ENCODE results near the gene MCCD1.

MCCD1 gene

DNA sequence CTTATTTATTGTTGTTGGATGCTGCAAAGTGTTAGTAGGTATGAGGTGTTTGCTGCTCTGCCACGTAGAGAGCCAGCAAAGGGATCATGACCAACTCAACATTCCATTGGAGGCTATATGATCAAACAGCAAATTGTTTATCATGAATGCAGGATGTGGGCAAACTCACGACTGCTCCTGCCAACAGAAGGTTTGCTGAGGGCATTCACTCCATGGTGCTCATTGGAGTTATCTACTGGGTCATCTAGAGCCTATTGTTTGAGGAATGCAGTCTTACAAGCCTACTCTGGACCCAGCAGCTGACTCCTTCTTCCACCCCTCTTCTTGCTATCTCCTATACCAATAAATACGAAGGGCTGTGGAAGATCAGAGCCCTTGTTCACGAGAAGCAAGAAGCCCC lies 18.8 kb upstream of the MCCD1 start:
- no peak for DNase-seq (ENCODE audit: insufficient read length, low spot score)
- no peak for TF ChIP-seq POLR2A (IDR thresholded peaks at IDR 0.05; ENCODE audit: low read depth, low read length)
- no peak for TF ChIP-seq POLR2AphosphoS5 (IDR thresholded peaks at IDR 0.05; ENCODE audit: low read depth, low read length)
- FAIRE-seq = no peak

DNA sequence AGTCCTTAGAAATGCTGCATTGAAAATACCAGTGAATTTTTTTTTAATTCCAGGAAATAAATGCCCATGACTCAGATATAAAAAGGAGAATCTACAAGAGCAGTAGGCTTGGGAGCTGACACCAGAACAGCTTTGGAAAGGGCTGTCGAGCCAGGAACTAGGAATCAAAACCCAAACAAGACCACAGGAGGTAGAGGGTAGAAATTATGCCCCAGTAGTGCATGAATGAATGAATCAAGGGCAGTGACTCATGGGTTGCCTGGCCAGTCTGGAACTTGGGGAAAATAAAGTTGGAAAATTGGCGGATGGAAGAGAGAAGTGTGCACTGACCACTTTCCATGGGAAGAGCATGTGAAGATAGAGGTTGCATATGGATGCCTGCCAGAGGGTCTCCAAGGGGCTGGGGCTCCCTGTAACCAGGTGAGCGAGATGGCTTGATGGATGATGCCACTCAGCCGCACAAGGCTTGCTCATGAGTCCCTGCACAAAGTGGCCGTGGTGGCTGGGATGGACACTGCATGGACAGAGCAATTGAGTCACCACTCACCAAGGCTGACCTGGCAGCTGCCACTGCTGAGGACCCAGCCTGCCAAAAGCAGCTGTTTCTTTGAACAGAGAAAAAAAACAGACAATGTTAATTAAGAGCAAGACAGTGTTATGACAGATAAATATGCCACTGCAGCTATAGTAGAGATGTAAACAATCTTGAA lies 15.2 kb upstream of the MCCD1 start:
- FAIRE-seq (no peak), DNase-seq (ENCODE audit: insufficient read length, low spot score) (no peak)
- no peak for TF ChIP-seq POU2F2 (IDR thresholded peaks at IDR 0.05; ENCODE audit: low read depth, low read length)
- no peak for TF ChIP-seq POLR2A (IDR thresholded peaks at IDR 0.05; ENCODE audit: low read depth, low read length)
- TF ChIP-seq PAX5 (IDR thresholded peaks at IDR 0.05; ENCODE audit: insufficient read depth, low read length, severe bottlenecking) = no peak
- TF ChIP-seq SPI1 (IDR thresholded peaks at IDR 0.05; ENCODE audit: low read depth, low read length) = no peak
- TF ChIP-seq TAF1 (IDR thresholded peaks at IDR 0.05; ENCODE audit: low read depth, low read length) = no peak
- TF ChIP-seq POLR2AphosphoS5 (IDR thresholded peaks at IDR 0.05; ENCODE audit: low read depth, low read length) = no peak

DNA sequence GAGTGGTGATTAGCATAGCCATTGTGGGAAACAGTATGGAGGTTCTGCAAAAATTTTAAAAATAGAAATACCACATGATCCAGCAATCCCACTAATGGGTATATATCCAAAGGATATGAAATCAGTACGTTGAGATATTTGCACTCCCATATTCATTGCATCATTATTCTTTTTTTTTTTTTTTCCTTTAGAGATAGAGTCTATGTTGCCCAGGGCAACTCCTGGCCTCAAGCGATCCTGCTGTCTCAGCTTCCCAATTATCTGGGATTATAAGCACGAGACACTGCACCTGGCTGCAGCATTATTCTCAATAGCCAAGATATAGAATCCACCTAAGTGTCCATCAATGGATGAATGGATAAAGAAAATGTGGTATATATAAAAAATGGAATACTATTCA lies 6.9 kb upstream of the MCCD1 start:
- FAIRE-seq (no peak), DNase-seq (ENCODE audit: insufficient read length, low spot score) (no peak)

DNA sequence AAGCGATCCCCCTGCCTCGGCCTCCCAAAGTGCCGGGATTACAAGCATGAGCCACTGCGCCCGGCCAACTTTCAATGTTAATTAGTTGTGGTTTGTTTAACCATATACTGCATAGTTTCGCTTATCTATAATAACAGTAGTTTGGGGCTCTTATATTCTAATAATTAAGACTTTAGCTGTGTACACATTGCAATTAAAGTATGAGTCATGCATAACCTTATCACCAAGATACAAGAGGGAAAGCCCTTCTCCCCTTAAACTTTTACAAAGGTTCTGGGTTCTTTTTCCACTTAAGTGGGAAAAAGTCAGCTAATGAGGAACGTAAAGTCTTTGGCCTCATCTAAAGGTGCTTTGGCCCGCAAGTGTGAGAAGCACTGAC lies 3.2 kb upstream of the MCCD1 start:
- TF ChIP-seq TAF1 (IDR thresholded peaks at IDR 0.05; ENCODE audit: low read depth, low read length) (no peak), POLR2A (IDR thresholded peaks at IDR 0.05; ENCODE audit: low read depth, low read length) (no peak), POU2F2 (IDR thresholded peaks at IDR 0.05; ENCODE audit: low read depth, low read length) (no peak)
- FAIRE-seq (no peak), DNase-seq (ENCODE audit: insufficient read length, low spot score) (no peak)

More for the DNA sequence above, 6.9 kb upstream of the MCCD1 start:
- no peak for TF ChIP-seq PAX5 (IDR thresholded peaks at IDR 0.05; ENCODE audit: insufficient read depth, low read length, severe bottlenecking)
- no peak for TF ChIP-seq POLR2A (IDR thresholded peaks at IDR 0.05; ENCODE audit: low read depth, low read length)
- TF ChIP-seq POU2F2 (IDR thresholded peaks at IDR 0.05; ENCODE audit: low read depth, low read length) = no peak
- no peak for TF ChIP-seq POLR2AphosphoS5 (IDR thresholded peaks at IDR 0.05; ENCODE audit: low read depth, low read length)
- no peak for TF ChIP-seq SPI1 (IDR thresholded peaks at IDR 0.05; ENCODE audit: low read depth, low read length)
- no peak for TF ChIP-seq TAF1 (IDR thresholded peaks at IDR 0.05; ENCODE audit: low read depth, low read length)

DNA sequence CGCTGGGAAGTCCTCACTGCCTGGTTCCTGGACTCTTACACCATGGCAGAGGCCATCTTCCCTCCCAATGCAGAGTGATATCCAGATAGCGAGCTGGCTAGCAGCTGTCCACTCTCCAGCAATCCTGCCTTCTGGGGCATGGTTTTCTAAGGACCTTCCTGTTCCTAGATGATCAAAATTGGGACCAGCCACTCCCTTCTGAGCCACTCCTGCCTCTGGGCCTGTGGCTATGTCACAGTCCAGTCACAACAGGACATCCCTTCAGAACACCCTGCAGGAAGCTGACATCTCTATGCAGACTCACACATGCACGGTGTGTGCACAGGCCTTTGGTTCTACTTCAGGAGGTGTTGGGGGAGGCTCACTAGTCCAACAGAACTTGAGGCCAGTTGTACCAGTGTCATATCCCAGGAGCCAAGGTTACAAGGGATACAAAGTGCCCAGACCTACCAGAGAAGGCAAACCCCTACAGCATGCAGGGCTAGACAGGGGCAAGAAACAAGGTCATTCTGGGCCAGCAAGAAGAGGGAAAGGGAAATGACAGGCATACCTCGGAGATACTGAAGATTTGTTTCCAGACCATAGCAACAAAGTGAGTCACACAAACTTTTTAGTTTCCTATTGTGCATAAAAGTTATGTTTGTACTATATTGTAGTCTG lies 2.7 kb upstream of the MCCD1 start:
- no peak for FAIRE-seq
- no peak for TF ChIP-seq POLR2AphosphoS5 (IDR thresholded peaks at IDR 0.05; ENCODE audit: low read depth, low read length)
- no peak for TF ChIP-seq SPI1 (IDR thresholded peaks at IDR 0.05; ENCODE audit: low read depth, low read length)
- no peak for TF ChIP-seq POLR2A (IDR thresholded peaks at IDR 0.05; ENCODE audit: low read depth, low read length)
- no peak for TF ChIP-seq PAX5 (IDR thresholded peaks at IDR 0.05; ENCODE audit: insufficient read depth, low read length, severe bottlenecking)
- TF ChIP-seq POU2F2 (IDR thresholded peaks at IDR 0.05; ENCODE audit: low read depth, low read length) = no peak
- DNase-seq (ENCODE audit: insufficient read length, low spot score) = no peak

DNA sequence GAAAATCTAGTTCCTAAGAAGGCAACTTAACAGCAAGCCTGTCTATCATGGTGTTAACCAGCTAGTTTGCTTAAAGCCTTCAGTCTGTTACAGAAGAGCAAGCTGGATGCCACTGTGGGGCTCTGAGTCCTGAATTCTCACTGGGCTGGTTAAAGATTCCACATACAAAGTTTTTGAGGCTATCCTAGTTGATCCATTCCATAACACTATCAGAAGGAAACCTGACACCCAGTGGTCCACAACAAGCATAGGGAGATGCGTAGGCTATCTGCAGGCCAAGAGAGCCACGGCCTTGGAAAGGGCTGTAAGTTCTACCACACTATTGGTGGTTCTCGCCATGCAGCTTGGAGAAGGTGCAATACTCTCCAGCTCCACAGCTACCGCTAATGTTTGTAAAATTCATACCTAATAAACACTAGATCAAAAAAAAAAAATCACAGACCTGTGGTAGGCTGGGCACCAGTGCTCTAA lies 420 bp upstream of the MCCD1 start:
- TF ChIP-seq PAX5 (IDR thresholded peaks at IDR 0.05; ENCODE audit: insufficient read depth, low read length, severe bottlenecking) = no peak
- TF ChIP-seq POLR2A (IDR thresholded peaks at IDR 0.05; ENCODE audit: low read depth, low read length) = no peak; the same call in 1 of the 2 replicates
- TF ChIP-seq SPI1 (IDR thresholded peaks at IDR 0.05; ENCODE audit: low read depth, low read length) = no peak
- TF ChIP-seq POLR2AphosphoS5 (IDR thresholded peaks at IDR 0.05; ENCODE audit: low read depth, low read length) = no peak
- TF ChIP-seq TAF1 (IDR thresholded peaks at IDR 0.05; ENCODE audit: low read depth, low read length) = no peak
- TF ChIP-seq POU2F2 (IDR thresholded peaks at IDR 0.05; ENCODE audit: low read depth, low read length) = no peak
- FAIRE-seq (no peak), DNase-seq (ENCODE audit: insufficient read length, low spot score) (no peak)

DNA sequence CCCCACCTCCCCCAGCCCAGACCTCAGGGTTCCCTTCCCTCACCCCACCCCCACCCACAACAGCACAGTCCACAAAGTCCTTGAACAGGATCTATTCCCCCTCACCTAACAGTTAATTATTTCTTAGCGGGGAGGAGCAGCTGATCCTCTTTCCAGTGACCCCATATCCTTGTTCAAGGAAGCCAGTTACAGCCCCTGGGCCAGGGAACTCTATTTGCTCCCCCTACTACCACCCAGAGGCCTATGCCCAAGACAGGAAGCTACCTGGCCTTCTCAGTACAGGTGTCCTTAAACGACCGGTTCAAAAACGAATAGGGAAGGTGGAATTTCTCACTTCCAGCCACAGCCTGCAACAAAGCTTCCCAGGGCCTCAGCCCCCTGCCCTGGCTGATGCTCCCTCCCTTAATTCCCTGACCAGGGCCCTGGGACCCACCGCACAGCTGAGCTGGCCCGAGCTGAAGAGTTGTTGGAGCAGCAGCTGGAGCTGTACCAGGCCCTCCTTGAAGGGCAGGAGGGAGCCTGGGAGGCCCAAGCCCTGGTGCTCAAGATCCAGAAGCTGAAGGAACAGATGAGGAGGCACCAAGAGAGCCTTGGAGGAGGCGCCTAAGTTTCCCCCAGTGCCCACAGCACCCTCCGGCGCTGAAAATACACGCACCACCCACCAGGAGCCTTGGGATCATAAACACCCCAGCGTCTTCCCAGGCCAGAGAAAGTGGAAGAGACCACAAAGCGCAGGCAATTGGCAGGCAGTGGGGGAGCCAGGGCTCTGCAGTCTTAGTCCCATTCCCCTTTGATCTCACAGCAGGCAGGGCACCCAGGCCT lies 778 bp downstream of the MCCD1 start:
- TF ChIP-seq SPI1 (IDR thresholded peaks at IDR 0.05; ENCODE audit: low read depth, low read length) = no peak
- no peak for TF ChIP-seq PAX5 (IDR thresholded peaks at IDR 0.05; ENCODE audit: insufficient read depth, low read length, severe bottlenecking)
- TF ChIP-seq POLR2A (IDR thresholded peaks at IDR 0.05; ENCODE audit: low read depth, low read length) = peak; percentile 70
- no peak for TF ChIP-seq POU2F2 (IDR thresholded peaks at IDR 0.05; ENCODE audit: low read depth, low read length)
- TF ChIP-seq POLR2AphosphoS5 (IDR thresholded peaks at IDR 0.05; ENCODE audit: low read depth, low read length) = peak; percentile 69; the same call in 1 of the 2 replicates
- TF ChIP-seq TAF1 (IDR thresholded peaks at IDR 0.05; ENCODE audit: low read depth, low read length) = no peak
- no peak for FAIRE-seq
- DNase-seq (ENCODE audit: insufficient read length, low spot score) = no peak

DNA sequence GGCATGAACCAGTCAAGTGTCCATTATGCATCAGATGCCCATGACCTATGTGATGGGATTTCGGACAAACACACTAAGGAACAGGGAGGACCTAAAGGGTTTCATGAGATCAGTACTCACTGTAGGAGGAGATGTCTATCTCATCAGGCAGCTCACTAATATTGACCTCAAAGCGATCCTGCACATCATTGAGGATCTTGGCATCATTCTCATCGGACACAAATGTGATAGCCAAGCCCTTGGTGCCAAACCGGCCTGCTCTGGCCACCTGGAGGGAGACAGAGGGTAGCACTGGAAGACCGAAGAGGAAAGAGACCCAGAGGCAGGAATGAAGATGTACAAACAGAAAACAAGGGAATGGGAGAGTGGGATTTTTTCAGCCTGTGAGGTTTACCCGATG lies 1.9 kb downstream of the MCCD1 start:
- DNase-seq (ENCODE audit: insufficient read length, low spot score) = no peak
- no peak for FAIRE-seq
- peak; percentile 18; the same call in 1 of the 2 replicates for TF ChIP-seq POLR2AphosphoS5 (IDR thresholded peaks at IDR 0.05; ENCODE audit: low read depth, low read length)
- TF ChIP-seq POU2F2 (IDR thresholded peaks at IDR 0.05; ENCODE audit: low read depth, low read length) = no peak
- TF ChIP-seq POLR2A (IDR thresholded peaks at IDR 0.05; ENCODE audit: low read depth, low read length) = 0 out of 2 replicates have a peak, but pooled peaks have one; percentile 25

DNA sequence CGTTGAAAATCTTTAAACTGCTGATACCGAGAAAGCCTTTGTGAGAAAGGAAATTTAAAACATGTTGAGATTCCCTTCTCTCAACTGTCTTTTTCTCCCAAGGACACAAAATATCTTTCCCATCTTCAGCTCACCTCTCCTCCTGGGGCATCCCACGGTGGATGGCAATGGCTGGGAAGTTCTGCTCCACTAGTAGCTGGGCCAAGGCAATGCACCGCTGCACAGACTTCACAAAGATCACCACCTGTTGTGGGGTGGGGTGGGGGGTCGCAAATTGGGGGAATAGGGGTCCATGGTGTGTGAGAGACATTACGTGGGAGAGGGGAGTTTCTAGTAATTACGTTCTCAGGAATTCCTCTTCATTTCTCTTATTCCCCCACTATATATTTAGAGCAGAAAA lies 2.4 kb downstream of the MCCD1 start:
- DNase-seq (ENCODE audit: insufficient read length, low spot score) = no peak
- no peak for TF ChIP-seq PAX5 (IDR thresholded peaks at IDR 0.05; ENCODE audit: insufficient read depth, low read length, severe bottlenecking)
- TF ChIP-seq TAF1 (IDR thresholded peaks at IDR 0.05; ENCODE audit: low read depth, low read length) = no peak
- TF ChIP-seq SPI1 (IDR thresholded peaks at IDR 0.05; ENCODE audit: low read depth, low read length) = no peak
- no peak for TF ChIP-seq POU2F2 (IDR thresholded peaks at IDR 0.05; ENCODE audit: low read depth, low read length)
- no peak for TF ChIP-seq POLR2AphosphoS5 (IDR thresholded peaks at IDR 0.05; ENCODE audit: low read depth, low read length)
- no peak for TF ChIP-seq POLR2A (IDR thresholded peaks at IDR 0.05; ENCODE audit: low read depth, low read length)
- FAIRE-seq = no peak
